ENCODE measurements around the gene ZNF584. TPM values are rescaled to one million over a fixed set of nuclear protein-coding genes. Genes with fewer than 3 reads are reported as not detected.

Gene ZNF584
- total RNA-seq, 4 donors from 2014 or later = 3.4 to 8.3 (median 7.3) TPM

- H3K36me3 ChIP-seq = peaks cover 0 to 40% (median 5%) of the 10 kb centered on the region in 4 donors
- WGBS, 2 donors (ENCODE audit: low coverage in 1 of 2) = 41% methylated on average over 21 of the region's 21 CpGs; no CpG with 5 or more reads in 1 of the 2 donors
- peak; percentile 50 for DNase-seq
- H3K27ac ChIP-seq = no peak within 1 kb of the TSS
- intact Hi-C loops (cut with DNase I; ENCODE audit: low total_unique reads) (no loop called here), in situ Hi-C loops (cut with MboI; ENCODE audit: low pct_ligation_motif_present in 1 of 4, low pct_unique_long_range_greater_than_20kb in 1 of 4, low sequenced_read_pairs in 3 of 4) (no loop called here)
- H3K27me3 ChIP-seq = peaks cover 29% of the 10 kb centered on the region
- peak within 1 kb of the TSS in 1 of 4 donors; percentile 21 for H3K4me3 ChIP-seq
- H3K4me1 ChIP-seq = peaks cover 2 to 21% (median 9%) of the 10 kb centered on the region in 4 donors
- H3K9me3 ChIP-seq = no peaks in the 10 kb centered on the region
- TF ChIP-seq POLR2AphosphoS5 (IDR thresholded peaks at IDR 0.05) = no peak
- no peak for TF ChIP-seq EP300 (IDR thresholded peaks at IDR 0.05; ENCODE audit: low read depth)
- TF ChIP-seq CTCF (IDR thresholded peaks at IDR 0.05) = no peak
- peak; percentile 24 for TF ChIP-seq POLR2A (IDR thresholded peaks at IDR 0.05)
Measured at GRCh38 chr19:58395220-58395978, 13.1 kb upstream of the ZNF584 start, which contains the start of gene RNF225. Gene RNF225 (plus strand): TSS chr19:58395656. CDS start chr19:58396090, 434 bp downstream.

- Histone ChIP-seq H3K27me3 (peaks cover 29% of the 10 kb centered on the region), H3K4me3 (peak overlapping the region in 1 of 4 donors; percentile 21), H3K9me3 (no peaks in the 10 kb centered on the region), H3K4me1 (peaks cover 6 to 22% (median 15%) of the 10 kb centered on the region in 4 donors), H3K27ac (no peak overlapping the region), H3K36me3 (peaks cover 0 to 34% (median 5%) of the 10 kb centered on the region in 4 donors)
- in situ Hi-C loops (cut with MboI; ENCODE audit: low pct_ligation_motif_present in 1 of 4, low pct_unique_long_range_greater_than_20kb in 1 of 4, low sequenced_read_pairs in 3 of 4) = no loop called here
- DNase-seq = no peak
- 21% methylated on average over 23 of the region's 75 CpGs; no CpG with 5 or more reads in 1 of the 2 donors for WGBS, 2 donors (ENCODE audit: low coverage in 1 of 2)
- intact Hi-C loops (cut with DNase I; ENCODE audit: low total_unique reads) = no loop called here
- TF ChIP-seq POLR2A (IDR thresholded peaks at IDR 0.05) (no peak), CTCF (IDR thresholded peaks at IDR 0.05) (no peak), POLR2AphosphoS5 (IDR thresholded peaks at IDR 0.05) (no peak), EP300 (IDR thresholded peaks at IDR 0.05; ENCODE audit: low read depth) (no peak)
Measured at GRCh38 chr19:58395979-58396627, 12.3 kb upstream of the ZNF584 start.

- TF ChIP-seq CTCF (IDR thresholded peaks at IDR 0.05) (no peak), POLR2AphosphoS5 (IDR thresholded peaks at IDR 0.05) (no peak), POLR2A (IDR thresholded peaks at IDR 0.05) (no peak), EP300 (IDR thresholded peaks at IDR 0.05; ENCODE audit: low read depth) (no peak)
- no peak for DNase-seq
- intact Hi-C loops (cut with DNase I; ENCODE audit: low total_unique reads) (no loop called here), in situ Hi-C loops (cut with MboI; ENCODE audit: low pct_ligation_motif_present in 1 of 4, low pct_unique_long_range_greater_than_20kb in 1 of 4, low sequenced_read_pairs in 3 of 4) (no loop called here)
- Histone ChIP-seq H3K4me1 (peaks cover 6 to 27% (median 19%) of the 10 kb centered on the region in 4 donors), H3K9me3 (no peaks in the 10 kb centered on the region), H3K27me3 (peaks cover 29% of the 10 kb centered on the region), H3K4me3 (peak overlapping the region in 1 of 4 donors; percentile 14), H3K27ac (no peak overlapping the region), H3K36me3 (peaks cover 0 to 26% (median 5%) of the 10 kb centered on the region in 4 donors)
- 42 to 100% methylated on average over 1 to 47 of the region's 58 CpGs for WGBS, 2 donors (ENCODE audit: low coverage in 1 of 2)
Measured at GRCh38 chr19:58396691-58397532, 11.5 kb upstream of the ZNF584 start.

All from transverse colon (tissue), 4 donors.